Ascending aorta (tissue), 2 donors: ENCODE measurements around the gene PCAT7. TPM values are rescaled to one million over a fixed set of nuclear protein-coding genes. Genes with fewer than 3 reads are reported as not detected.

Source experiments
- DNase-seq, 2 donors: peaks; one replicate each; pipeline ENCODE4 v3.0.0-alpha.2; 2019; ENCODE audit warnings: low spot score in 2 of 2
- H3K27ac ChIP-seq, 2 donors: fragments of 200-600 bp; sonication (generic); one replicate each; pipeline ENCODE4 v1.5.1; 2016 to 2017; ENCODE audit warnings: mild to moderate bottlenecking in 1 of 2
- H3K27me3 ChIP-seq: fragments of 200-600 bp; sonication (generic); one replicate; pipeline ENCODE4 v1.5.1; 2017
- H3K36me3 ChIP-seq, 2 donors: fragments of 200-600 bp; sonication (generic); one replicate each; pipeline ENCODE4 v1.5.1; 2016
- H3K4me1 ChIP-seq, 2 donors: fragments of 200-600 bp; sonication (generic); one replicate each; pipeline ENCODE4 v1.5.1; 2016 to 2017; ENCODE audit warnings: mild to moderate bottlenecking in 1 of 2
- H3K4me3 ChIP-seq, 2 donors: fragments of 200-600 bp; sonication (generic); one replicate each; pipeline ENCODE4 v1.5.1; 2016 to 2017; ENCODE audit warnings: mild to moderate bottlenecking in 1 of 2
- H3K9me3 ChIP-seq, 2 donors: fragments of 200-600 bp; sonication (generic); one replicate each; pipeline ENCODE4 v1.5.1; 2016
- intact Hi-C: fragments of 100-400 bp; cut with DNase I; formaldehyde crosslinking; loops from one replicate; pipeline ENCODE4 v1.15.1; 2023
- total RNA-seq: library from RNA; depleted of rRNA; stranded (reverse); fragments of >200 nt; gene quantifications from one replicate; pipeline ENCODE4 v1.1.0, GENCODE V29; 2016
- TF ChIP-seq, protein P1 (sequence below), 3 experiments: fragments of 200-600 bp in 2 of 3; fragments of 450-650 bp in 1 of 3; sonication (generic) in 2 of 3; IDR thresholded peaks; one replicate each; pipeline ENCODE4 v1.5.1; 2016 to 2019; ENCODE audit warnings: antibody characterized with exemption in 3 of 3, mild to moderate bottlenecking in 1 of 3, moderate library complexity in 1 of 3

PCAT7 gene
- total RNA-seq, 1 donor from 2014 or later, result not detected

DNA sequence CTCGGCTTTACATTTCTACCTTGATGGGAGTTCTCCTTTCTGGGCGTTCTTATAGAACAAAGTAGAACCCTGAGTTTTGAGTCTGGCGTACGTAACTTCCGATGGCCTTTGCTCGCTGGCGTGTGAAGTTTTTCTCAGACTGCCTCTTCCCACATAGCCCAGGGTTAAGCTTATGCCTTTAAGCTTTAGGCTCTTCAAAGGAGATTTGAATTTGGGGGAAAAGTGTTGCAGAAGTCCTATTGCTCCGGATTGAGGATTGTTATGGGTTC is 52.5 kb downstream of the PCAT7 start:
- intact Hi-C loops, result no loop called here
- Histone ChIP-seq H3K9me3 (no peaks in the 10 kb centered on the region), H3K27me3 (no peaks in the 10 kb centered on the region), H3K36me3 (no peaks in the 10 kb centered on the region), H3K4me3 (no peak overlapping the region), H3K4me1 (no peaks in the 10 kb centered on the region), H3K27ac (no peak overlapping the region)
- TF ChIP-seq, protein P1, sequence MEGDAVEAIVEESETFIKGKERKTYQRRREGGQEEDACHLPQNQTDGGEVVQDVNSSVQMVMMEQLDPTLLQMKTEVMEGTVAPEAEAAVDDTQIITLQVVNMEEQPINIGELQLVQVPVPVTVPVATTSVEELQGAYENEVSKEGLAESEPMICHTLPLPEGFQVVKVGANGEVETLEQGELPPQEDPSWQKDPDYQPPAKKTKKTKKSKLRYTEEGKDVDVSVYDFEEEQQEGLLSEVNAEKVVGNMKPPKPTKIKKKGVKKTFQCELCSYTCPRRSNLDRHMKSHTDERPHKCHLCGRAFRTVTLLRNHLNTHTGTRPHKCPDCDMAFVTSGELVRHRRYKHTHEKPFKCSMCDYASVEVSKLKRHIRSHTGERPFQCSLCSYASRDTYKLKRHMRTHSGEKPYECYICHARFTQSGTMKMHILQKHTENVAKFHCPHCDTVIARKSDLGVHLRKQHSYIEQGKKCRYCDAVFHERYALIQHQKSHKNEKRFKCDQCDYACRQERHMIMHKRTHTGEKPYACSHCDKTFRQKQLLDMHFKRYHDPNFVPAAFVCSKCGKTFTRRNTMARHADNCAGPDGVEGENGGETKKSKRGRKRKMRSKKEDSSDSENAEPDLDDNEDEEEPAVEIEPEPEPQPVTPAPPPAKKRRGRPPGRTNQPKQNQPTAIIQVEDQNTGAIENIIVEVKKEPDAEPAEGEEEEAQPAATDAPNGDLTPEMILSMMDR (IDR thresholded peaks at IDR 0.05), result no peak
- no peak for DNase-seq

DNA sequence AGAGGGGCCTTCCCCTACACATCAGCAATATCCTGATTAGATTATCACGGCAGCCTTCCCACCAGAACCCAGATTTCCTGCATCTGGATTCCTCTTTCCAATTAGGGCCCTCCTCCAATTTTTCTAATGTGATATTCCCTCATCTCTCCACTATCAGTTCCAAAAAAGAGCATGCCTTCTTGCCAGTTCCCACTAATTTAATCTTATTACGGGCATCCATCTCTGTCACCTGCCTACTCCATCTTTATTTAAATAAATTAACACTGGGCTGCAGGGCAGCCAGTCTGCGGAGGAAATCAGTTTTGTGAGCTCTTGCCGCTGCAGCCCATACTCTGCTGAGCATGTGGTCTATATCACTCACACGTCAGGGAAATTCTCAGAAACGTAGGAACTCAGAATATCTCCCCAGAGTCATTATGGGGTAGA is 55.3 kb downstream of the PCAT7 start:
- H3K4me1 ChIP-seq, result no peaks in the 10 kb centered on the region
- no peak overlapping the region for H3K27ac ChIP-seq
- TF ChIP-seq, protein P1 (IDR thresholded peaks at IDR 0.05), result no peak
- no peaks in the 10 kb centered on the region for H3K27me3 ChIP-seq
- no peak for DNase-seq
- H3K4me3 ChIP-seq, result no peak overlapping the region
- no peaks in the 10 kb centered on the region for H3K36me3 ChIP-seq
- H3K9me3 ChIP-seq, result no peaks in the 10 kb centered on the region
- intact Hi-C loops, result no loop called here

DNA sequence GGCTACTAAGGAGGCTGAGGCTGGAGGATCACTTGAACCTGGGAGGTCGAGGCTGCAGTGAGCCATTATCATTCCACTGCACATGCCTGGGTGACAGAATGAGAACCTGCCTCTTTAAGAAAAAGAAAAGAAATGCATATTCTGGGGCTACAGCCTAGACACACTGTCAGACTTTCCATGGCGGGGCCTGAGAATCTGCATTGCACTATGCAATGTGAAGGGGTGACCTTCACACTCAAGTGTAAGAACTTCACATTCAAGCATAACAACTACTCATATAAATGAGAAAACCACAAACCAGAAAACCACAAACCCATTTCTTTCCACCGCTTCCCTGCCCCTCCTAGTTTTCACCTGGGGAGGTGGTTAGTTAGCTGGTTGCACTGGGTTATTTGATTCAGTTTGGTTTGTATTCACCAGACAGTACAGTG is 56.8 kb downstream of the PCAT7 start:
- intact Hi-C loops, result no loop called here
- H3K4me1 ChIP-seq, result no peaks in the 10 kb centered on the region

DNA sequence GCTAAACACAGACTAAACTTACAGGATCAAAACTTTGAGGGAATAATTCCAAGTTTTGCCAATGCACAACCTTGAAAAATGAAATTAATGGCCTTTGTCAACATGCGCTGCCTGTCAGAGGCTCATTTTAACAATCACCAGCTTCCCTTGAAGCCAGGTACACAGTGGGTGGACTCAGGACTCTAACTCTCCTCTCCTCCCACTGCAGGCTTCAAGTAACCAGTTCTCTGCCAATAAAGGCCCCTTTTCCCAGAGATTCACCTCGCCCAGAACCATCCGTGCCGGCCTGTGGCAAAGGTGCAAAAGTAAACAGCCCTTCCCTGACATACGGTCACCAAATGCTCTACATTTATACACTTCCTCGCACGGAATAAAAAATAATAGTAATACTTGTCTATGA is 57.2 kb downstream of the PCAT7 start:
- H3K36me3 ChIP-seq, result no peaks in the 10 kb centered on the region

More for the DNA sequence above, 56.8 kb downstream of the PCAT7 start:
- TF ChIP-seq, protein P1 (IDR thresholded peaks at IDR 0.05), result no peak
- Histone ChIP-seq H3K36me3 (no peaks in the 10 kb centered on the region), H3K9me3 (no peaks in the 10 kb centered on the region), H3K4me3 (no peak overlapping the region), H3K27ac (no peak overlapping the region), H3K27me3 (no peaks in the 10 kb centered on the region)
- DNase-seq, result no peak

DNA sequence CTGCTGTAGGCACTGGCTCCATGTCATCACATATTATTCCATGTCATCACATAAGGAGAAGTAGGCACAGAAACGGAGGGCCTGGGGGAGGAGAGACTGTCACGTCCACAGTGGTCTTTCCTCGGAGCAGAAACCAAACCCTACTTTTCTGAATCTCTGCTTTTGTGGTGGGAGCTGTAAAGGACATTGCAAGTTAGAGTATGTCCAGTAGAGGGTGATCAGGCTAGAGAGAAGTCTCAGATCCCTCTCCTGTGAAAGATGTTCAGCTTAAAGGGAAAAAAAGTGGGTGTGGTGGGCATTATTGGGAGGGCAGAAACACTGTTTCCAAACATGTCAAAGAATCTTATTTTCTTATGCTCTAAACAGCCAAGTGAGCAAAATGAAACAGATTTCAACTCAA is 58.1 kb downstream of the PCAT7 start:
- intact Hi-C loops, result no loop called here
- H3K4me1 ChIP-seq, result no peaks in the 10 kb centered on the region
- TF ChIP-seq, protein P1 (IDR thresholded peaks at IDR 0.05), result no peak
- H3K27ac ChIP-seq, result no peak overlapping the region
- H3K9me3 ChIP-seq, result no peaks in the 10 kb centered on the region
- DNase-seq, result no peak
- H3K36me3 ChIP-seq, result no peaks in the 10 kb centered on the region
- no peaks in the 10 kb centered on the region for H3K27me3 ChIP-seq
- no peak overlapping the region for H3K4me3 ChIP-seq

More for the DNA sequence above, 57.2 kb downstream of the PCAT7 start:
- Histone ChIP-seq H3K27ac (no peak overlapping the region), H3K9me3 (no peaks in the 10 kb centered on the region), H3K4me3 (no peak overlapping the region), H3K27me3 (no peaks in the 10 kb centered on the region), H3K4me1 (no peaks in the 10 kb centered on the region)
- intact Hi-C loops, result no loop called here
- TF ChIP-seq, protein P1 (IDR thresholded peaks at IDR 0.05), result no peak
- no peak for DNase-seq

DNA sequence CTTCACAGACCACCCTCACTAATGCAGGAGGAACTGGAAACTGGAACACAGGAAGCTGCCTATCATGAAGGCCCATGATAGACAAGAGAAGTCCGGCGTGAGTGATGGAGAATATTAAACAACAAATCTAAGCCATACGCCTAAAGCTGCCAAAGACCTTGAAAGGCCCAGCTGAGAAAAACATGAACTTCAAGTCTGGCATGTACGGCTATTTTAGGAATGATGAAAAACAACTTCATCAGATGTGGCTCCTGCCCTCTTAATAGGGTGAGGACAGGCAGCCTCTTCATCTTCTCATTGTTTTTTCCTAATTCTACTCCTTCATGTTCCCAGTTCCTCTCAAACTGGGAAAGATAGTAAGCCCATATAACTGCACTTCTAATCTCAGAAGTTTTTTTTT is 64.1 kb downstream of the PCAT7 start:
- DNase-seq, result no peak
- peaks cover 0 to 4% of the 10 kb centered on the region in 2 donors for H3K4me1 ChIP-seq
- TF ChIP-seq, protein P1 (IDR thresholded peaks at IDR 0.05), result no peak
- H3K27ac ChIP-seq, result peak overlapping the region; percentile 37 to 39
- no peaks in the 10 kb centered on the region for H3K9me3 ChIP-seq
- intact Hi-C loops, result no loop called here
- H3K36me3 ChIP-seq, result no peaks in the 10 kb centered on the region
- H3K27me3 ChIP-seq, result no peaks in the 10 kb centered on the region
- no peak overlapping the region for H3K4me3 ChIP-seq
